ENCODE results near the gene CASZ1.

DNA sequence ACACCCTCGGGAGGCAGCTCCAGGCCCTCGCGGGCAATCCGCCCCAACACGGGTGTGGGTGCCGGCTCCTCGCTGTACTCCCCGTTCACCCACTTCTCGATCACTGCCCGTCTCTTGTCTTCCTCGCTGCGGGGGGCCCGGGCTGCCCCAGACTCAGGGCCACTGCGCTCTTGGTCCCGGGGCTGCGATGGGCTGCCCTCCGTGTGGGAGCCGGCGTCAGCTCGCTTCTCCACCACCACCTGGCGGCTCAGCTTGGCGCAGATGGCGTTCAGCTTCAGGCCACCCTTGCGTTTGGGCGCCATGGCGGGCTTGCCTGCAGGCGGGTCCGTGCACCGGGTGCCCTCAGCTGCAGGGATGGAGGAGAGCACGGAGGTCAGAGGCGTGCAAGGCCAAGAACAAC lies 131.2 kb downstream of the CASZ1 start:
- TF ChIP-seq, protein P1, sequence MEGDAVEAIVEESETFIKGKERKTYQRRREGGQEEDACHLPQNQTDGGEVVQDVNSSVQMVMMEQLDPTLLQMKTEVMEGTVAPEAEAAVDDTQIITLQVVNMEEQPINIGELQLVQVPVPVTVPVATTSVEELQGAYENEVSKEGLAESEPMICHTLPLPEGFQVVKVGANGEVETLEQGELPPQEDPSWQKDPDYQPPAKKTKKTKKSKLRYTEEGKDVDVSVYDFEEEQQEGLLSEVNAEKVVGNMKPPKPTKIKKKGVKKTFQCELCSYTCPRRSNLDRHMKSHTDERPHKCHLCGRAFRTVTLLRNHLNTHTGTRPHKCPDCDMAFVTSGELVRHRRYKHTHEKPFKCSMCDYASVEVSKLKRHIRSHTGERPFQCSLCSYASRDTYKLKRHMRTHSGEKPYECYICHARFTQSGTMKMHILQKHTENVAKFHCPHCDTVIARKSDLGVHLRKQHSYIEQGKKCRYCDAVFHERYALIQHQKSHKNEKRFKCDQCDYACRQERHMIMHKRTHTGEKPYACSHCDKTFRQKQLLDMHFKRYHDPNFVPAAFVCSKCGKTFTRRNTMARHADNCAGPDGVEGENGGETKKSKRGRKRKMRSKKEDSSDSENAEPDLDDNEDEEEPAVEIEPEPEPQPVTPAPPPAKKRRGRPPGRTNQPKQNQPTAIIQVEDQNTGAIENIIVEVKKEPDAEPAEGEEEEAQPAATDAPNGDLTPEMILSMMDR (IDR thresholded peaks at IDR 0.05), result no peak
- no peak for TF ChIP-seq EP300 (IDR thresholded peaks at IDR 0.05; ENCODE audit: low read depth)
- no peak for TF ChIP-seq POLR2AphosphoS5 (IDR thresholded peaks at IDR 0.05)
